Measurements from ENCODE around the gene CHEK2.
"Not testable (repeated sequence)": the region's sequence is repeated elsewhere in the genome, so short reads cannot be mapped to it uniquely, and the experiment has no call there.

The CHEK2 gene

GRCh38 chr22:28741200-28741784 is 328 bp downstream of the CHEK2 start:
- no peak for DNase-seq (ENCODE audit: low read depth in 2 of 2)

- not testable (repeated sequence) for DNase-seq (ENCODE audit: low read depth in 2 of 2)
These were observed 2.7 kb downstream of the CHEK2 start for GRCh38 chr22:28738876-28739275.

- DNase-seq (ENCODE audit: low read depth in 2 of 2), result no peak
These were observed 3.9 kb downstream of the CHEK2 start for GRCh38 chr22:28737701-28738100.

GRCh38 chr22:28736301-28737155 is 5.1 kb downstream of the CHEK2 start:
- no peak for DNase-seq (ENCODE audit: low read depth in 2 of 2)

GRCh38 chr22:28734393-28734792 is 7.2 kb downstream of the CHEK2 start:
- no peak for DNase-seq (ENCODE audit: low read depth in 2 of 2)

GRCh38 chr22:28730179-28730578 is 11.4 kb downstream of the CHEK2 start:
- DNase-seq (ENCODE audit: low read depth in 2 of 2), result no peak

- no peak for DNase-seq (ENCODE audit: low read depth in 2 of 2)
These were observed 12.9 kb downstream of the CHEK2 start for GRCh38 chr22:28728621-28729313.

- DNase-seq (ENCODE audit: low read depth in 2 of 2), result no peak
These were observed 13.6 kb downstream of the CHEK2 start for GRCh38 chr22:28728002-28728401.

GRCh38 chr22:28718044-28718443 is 23.6 kb downstream of the CHEK2 start:
- no peak for DNase-seq (ENCODE audit: low read depth in 2 of 2)

GRCh38 chr22:28716686-28717085 is 24.9 kb downstream of the CHEK2 start:
- no peak for DNase-seq (ENCODE audit: low read depth in 2 of 2)

- DNase-seq (ENCODE audit: low read depth in 2 of 2), result no peak
These were observed 26.0 kb downstream of the CHEK2 start for GRCh38 chr22:28715611-28716010.

- DNase-seq (ENCODE audit: low read depth in 2 of 2), result no peak
These were observed 27.5 kb downstream of the CHEK2 start for GRCh38 chr22:28714043-28714628.

GRCh38 chr22:28711820-28712777 is 29.5 kb downstream of the CHEK2 start:
- DNase-seq (ENCODE audit: low read depth in 2 of 2), result peak; percentile 94 to 96

- no peak for DNase-seq (ENCODE audit: low read depth in 2 of 2)
These were observed 30.3 kb downstream of the CHEK2 start for GRCh38 chr22:28711341-28711740.

- peak; percentile 77 for DNase-seq (ENCODE audit: low read depth in 2 of 2)
These were observed 30.9 kb downstream of the CHEK2 start for GRCh38 chr22:28710576-28711191.

GRCh38 chr22:28710107-28710506 is 31.5 kb downstream of the CHEK2 start:
- DNase-seq (ENCODE audit: low read depth in 2 of 2), result no peak

GRCh38 chr22:28706845-28707244 is 34.8 kb downstream of the CHEK2 start:
- no peak for DNase-seq (ENCODE audit: low read depth in 2 of 2)

GRCh38 chr22:28703436-28703835 is 38.2 kb downstream of the CHEK2 start:
- DNase-seq (ENCODE audit: low read depth in 2 of 2), result no peak

GRCh38 chr22:28702891-28703290 is 38.7 kb downstream of the CHEK2 start:
- DNase-seq (ENCODE audit: low read depth in 2 of 2), result no peak

GRCh38 chr22:28693041-28693760 is 48.4 kb downstream of the CHEK2 start:
- DNase-seq (ENCODE audit: low read depth in 2 of 2), result not testable (repeated sequence)
